HCT116 (cell line): Measurements from ENCODE around the gene MUC5B. TPM values are rescaled to one million over a fixed set of nuclear protein-coding genes. Genes with fewer than 3 reads are reported as not detected.

Experiments
- ATAC-seq: fragments of 200-7000 bp; cut with Tn5 transposase; 2 replicates; pipeline ENCODE4 v1.9.1; 2020; ENCODE audit warnings: mild to moderate bottlenecking, moderate library complexity
- BruUV-seq: library from RNA; stranded (reverse); fragments of 400-500 nt; replicated peaks from 2 replicates; lab custom pipeline; 2021; lab: Mats Ljungman, UMichigan
- CTCF ChIA-PET: fragments of 300-600 bp; sonication (Branson Sonifier 250); formaldehyde crosslinking; loops from one replicate; lab custom pipeline; 2021; ENCODE audit warnings: antibody characterized with exemption; lab: Charles Lee
- POLR2A ChIA-PET: fragments of 300-600, 350-600 bp; sonication (Branson Sonifier 250); formaldehyde crosslinking; loops from one replicate; lab custom pipeline; 2021; ENCODE audit warnings: antibody characterized with exemption; lab: Charles Lee
- RAD21 ChIA-PET, 2 experiments: fragments of 300-600 bp; sonication (Branson Sonifier 250); formaldehyde crosslinking; loops; one replicate each; lab custom pipeline; 2023; ENCODE audit warnings: low total read pairs in 2 of 2; ENCODE audit not compliant: uncharacterized antibody in 2 of 2, unreplicated experiment in 2 of 2, low non-redundant PET in 1 of 2; lab: Charles Lee
- DNase-seq: peaks from one replicate; pipeline ENCODE4 v3.0.0-alpha.2; 2010; ENCODE audit warnings: low read depth, low spot score
- H2AFZ ChIP-seq: fragments of 200-600 bp; shearing (Covaris generic), sonication (generic); 2 replicates; pipeline ENCODE4 v1.6.1; 2017; ENCODE audit warnings: low read depth, mixed run types, mixed read lengths, antibody characterized with exemption, low read length; ENCODE audit not compliant: poor library complexity, severe bottlenecking
- H3K27ac ChIP-seq: 2 replicates; pipeline ENCODE4 v1.5.1; 2012; ENCODE audit warnings: low read depth, low read length
- H3K27me3 ChIP-seq: fragments of 200-600 bp; sonication (generic); 2 replicates; pipeline ENCODE4 v1.6.1; 2016; ENCODE audit warnings: mixed run types, low read length, mixed read lengths; ENCODE audit not compliant: insufficient read depth
- H3K36me3 ChIP-seq, 2 experiments: fragments of 200-500 bp in 1 of 2; fragments of 200-600 bp in 1 of 2; sonication (Bioruptor generic) in 1 of 2; sonication (generic) in 1 of 2; 2 replicates each; pipeline versions ENCODE4 v1.5.1 to v1.6.1; 2014 to 2016; ENCODE audit warnings: low read length in 2 of 2, inconsistent platforms in 1 of 2, mixed read lengths in 1 of 2, mixed run types in 1 of 2; ENCODE audit not compliant: insufficient read depth in 2 of 2, control insufficient read depth in 1 of 2
- H3K4me1 ChIP-seq, 2 experiments: fragments of 200-600 bp in 1 of 2; sonication (generic) in 1 of 2; 2 replicates each; pipeline versions ENCODE4 v1.5.1 to v1.6.1; 2012 to 2017; ENCODE audit warnings: low read length in 2 of 2, inconsistent platforms in 1 of 2, mild to moderate bottlenecking in 1 of 2, mixed read lengths in 1 of 2, mixed run types in 1 of 2, moderate library complexity in 1 of 2; ENCODE audit not compliant: insufficient read depth in 2 of 2, control insufficient read depth in 1 of 2
- H3K4me2 ChIP-seq: fragments of 200-600 bp; sonication (generic); 2 replicates; pipeline ENCODE4 v1.6.1; 2017; ENCODE audit warnings: mixed run types, low read length, mixed read lengths
- H3K4me3 ChIP-seq, 2 experiments: fragments of 200-600 bp in 1 of 2; sonication (generic) in 1 of 2; replicated peaks in 1 of 2; 2 replicates each; pipeline ENCODE4 v1.5.1; 2011 to 2016; ENCODE audit warnings: low read length in 2 of 2, control low read depth in 1 of 2, low read depth in 1 of 2, mild to moderate bottlenecking in 1 of 2, mixed read lengths in 1 of 2, mixed run types in 1 of 2
- H3K79me2 ChIP-seq: fragments of 200-600 bp; sonication (generic); 2 replicates; pipeline ENCODE4 v1.6.1; 2017; ENCODE audit warnings: mild to moderate bottlenecking, mixed run types, low read length, moderate library complexity, mixed read lengths; ENCODE audit not compliant: insufficient read depth
- H3K9ac ChIP-seq: fragments of 200-600 bp; sonication (generic); 2 replicates; pipeline ENCODE4 v1.6.1; 2016; ENCODE audit warnings: low read length, mixed read lengths
- H3K9me2 ChIP-seq: fragments of 200-600 bp; sonication (generic), shearing (Covaris generic); 2 replicates; pipeline ENCODE4 v1.6.1; 2017; ENCODE audit warnings: mixed run types, mild to moderate bottlenecking, moderate library complexity; ENCODE audit not compliant: insufficient read depth
- H3K9me3 ChIP-seq, 2 experiments: fragments of 200-500 bp in 1 of 2; fragments of 200-600 bp in 1 of 2; sonication (Bioruptor generic) in 1 of 2; sonication (generic) in 1 of 2; 2 replicates each; pipeline ENCODE4 v1.6.1; 2014 to 2017; ENCODE audit warnings: low read length in 2 of 2, mixed read lengths in 2 of 2, inconsistent platforms in 1 of 2, low read depth in 1 of 2, mild to moderate bottlenecking in 1 of 2, mixed run types in 1 of 2, moderate library complexity in 1 of 2; ENCODE audit not compliant: control insufficient read depth in 1 of 2, insufficient read depth in 1 of 2
- H4K20me1 ChIP-seq: fragments of 200-600 bp; sonication (generic), shearing (Covaris generic); 2 replicates; pipeline ENCODE4 v1.6.1; 2017; ENCODE audit warnings: mixed run types, mild to moderate bottlenecking, moderate library complexity; ENCODE audit not compliant: insufficient read depth
- ATF3 ChIP-seq: IDR thresholded peaks from 2 replicates; pipeline ENCODE4 v1.6.1; 2012
- CEBPB ChIP-seq: IDR thresholded peaks from 2 replicates; pipeline ENCODE4 v1.6.1; 2012; ENCODE audit warnings: low read depth
- CTCF ChIP-seq, 3 experiments: fragments of 200-600 bp in 1 of 3; sonication (generic) in 1 of 3; IDR thresholded peaks in 2 of 3; conservative IDR thresholded peaks in 1 of 3; 2 replicates each; pipeline ENCODE4 v1.5.1; 2012 to 2017; ENCODE audit warnings: low read depth in 2 of 3, low read length in 2 of 3, antibody characterized with exemption in 1 of 3, borderline replicate concordance in 1 of 3, control low read depth in 1 of 3, mild to moderate bottlenecking in 1 of 3, mixed read lengths in 1 of 3, mixed run types in 1 of 3, moderate library complexity in 1 of 3; ENCODE audit not compliant: insufficient read depth in 1 of 3
- EGR1 ChIP-seq: IDR thresholded peaks from 2 replicates; pipeline ENCODE4 v1.6.1; 2012; ENCODE audit warnings: low read depth
- ELF1 ChIP-seq: IDR thresholded peaks from 2 replicates; pipeline ENCODE4 v1.6.1; 2012; ENCODE audit warnings: low read depth, borderline replicate concordance
- FOSL1 ChIP-seq: IDR thresholded peaks from 2 replicates; pipeline ENCODE4 v1.6.1; 2012; ENCODE audit warnings: low read depth
- JUND ChIP-seq: IDR thresholded peaks from 2 replicates; pipeline ENCODE4 v1.6.1; 2012
- POLR2A ChIP-seq: IDR thresholded peaks from 2 replicates; pipeline ENCODE4 v1.7.0; 2011; ENCODE audit warnings: borderline replicate concordance; ENCODE audit not compliant: insufficient read depth, insufficient read length; ENCODE audit errors: extremely low read depth
- RAD21 ChIP-seq: IDR thresholded peaks from 2 replicates; pipeline ENCODE4 v1.6.1; 2012; ENCODE audit warnings: low read depth, mild to moderate bottlenecking
- SRF ChIP-seq: IDR thresholded peaks from 2 replicates; pipeline ENCODE4 v1.6.1; 2012; ENCODE audit warnings: low read depth
- YY1 ChIP-seq: IDR thresholded peaks from 2 replicates; pipeline ENCODE4 v1.6.1; 2011; ENCODE audit warnings: low read length, low read depth, moderate library complexity, mild to moderate bottlenecking; ENCODE audit not compliant: insufficient replicate concordance; ENCODE audit errors: extremely low read depth
- ZFX ChIP-seq: fragments of 450-650 bp; IDR thresholded peaks from 2 replicates; pipeline ENCODE4 v1.6.1; 2017
- intact Hi-C: fragments of 100-400 bp; cut with micrococcal nuclease; formaldehyde crosslinking; loops from 2 replicates; pipeline ENCODE4 v1.10.0; 2022
- total RNA-seq: library from RNA; stranded (reverse); gene quantifications from one replicate; pipeline ENCODE4 v1.2.1, GENCODE V29; 2021; ENCODE audit not compliant: unreplicated experiment

MUC5B gene
- total RNA-seq, 1 experiment from 2014 or later, result 1.5 TPM

- ChIA-PET RAD21 (no interaction called here), POLR2A (no interaction called here)
- Histone ChIP-seq H3K27me3 (no peaks in the 10 kb centered on the region), H2AFZ (no peak overlapping the region), H3K9ac (no peak overlapping the region), H3K4me3 (no peak overlapping the region)
- no peak for DNase-seq
- intact Hi-C loops, result no loop called here
- no peak for TF ChIP-seq CTCF (IDR thresholded peaks at IDR 0.05 in 2 of 3, conservative IDR thresholded peaks at IDR 0.05 in 1 of 3; ENCODE audit: borderline replicate concordance in 1 of 3, insufficient read depth in 1 of 3, low read depth in 2 of 3, low read length in 2 of 3)
- TF ChIP-seq, all 23 proteins: peak for 0
- H3K9me3 ChIP-seq, result no peaks in the 10 kb centered on the region
- H3K27ac ChIP-seq, result no peak overlapping the region
- H4K20me1 ChIP-seq, result no peaks in the 10 kb centered on the region
- H3K4me2 ChIP-seq, result no peak overlapping the region
- H3K4me1 ChIP-seq, result no peaks in the 10 kb centered on the region
- CTCF ChIA-PET, result no interaction called here
- no peak for ATAC-seq
- H3K79me2 ChIP-seq, result no peaks in the 10 kb centered on the region
- H3K9me2 ChIP-seq, result no peaks in the 10 kb centered on the region
- BruUV-seq, result no TSS peak
- no peaks in the 10 kb centered on the region for H3K36me3 ChIP-seq
These were observed 53.4 kb downstream of the MUC5B start for GRCh38 chr11:1276041-1276790.

GRCh38 chr11:1276866-1277615, 54.2 kb downstream of the MUC5B start:
- Histone ChIP-seq H3K9me3 (no peaks in the 10 kb centered on the region), H3K27ac (no peak overlapping the region), H3K4me3 (no peak overlapping the region), H3K9me2 (no peaks in the 10 kb centered on the region), H2AFZ (no peak overlapping the region), H3K9ac (no peak overlapping the region), H3K4me1 (no peaks in the 10 kb centered on the region), H3K36me3 (no peaks in the 10 kb centered on the region), H3K27me3 (no peaks in the 10 kb centered on the region), H3K4me2 (no peak overlapping the region), H4K20me1 (no peaks in the 10 kb centered on the region), H3K79me2 (no peaks in the 10 kb centered on the region)
- intact Hi-C loops, result no loop called here
- TF ChIP-seq EGR1, result no peak
- no peak for TF ChIP-seq ZFX
- no peak for TF ChIP-seq CTCF (IDR thresholded peaks at IDR 0.05 in 2 of 3, conservative IDR thresholded peaks at IDR 0.05 in 1 of 3; ENCODE audit: borderline replicate concordance in 1 of 3, insufficient read depth in 1 of 3, low read depth in 2 of 3, low read length in 2 of 3)
- TF ChIP-seq FOSL1, result no peak
- no peak for TF ChIP-seq ELF1
- no peak for TF ChIP-seq JUND
- no peak for TF ChIP-seq SRF
- TF ChIP-seq ATF3, result no peak
- TF ChIP-seq RAD21, result no peak
- no peak for TF ChIP-seq YY1
- TF ChIP-seq CEBPB, result no peak
- no peak for TF ChIP-seq POLR2A
- DNase-seq (no peak), ATAC-seq (no peak)
- CTCF ChIA-PET, result no interaction called here
- BruUV-seq, result no TSS peak
- POLR2A ChIA-PET, result no interaction called here
- RAD21 ChIA-PET, result no interaction called here
